Nucleus accumbens (tissue), 56 donors: ENCODE data around the gene ZNF79.
A peak's percentile ranks its signal among the peaks of the same experiment; 100 is the strongest.
"Not testable (repeated sequence)": the region's sequence is repeated elsewhere in the genome, so short reads cannot be mapped to it uniquely, and the experiment has no call there.

Source experiments
- DNase-seq, 56 donors: peaks; one replicate each; lab custom pipeline; 2025; lab: John Stamatoyannopoulos, UW

Gene ZNF79

DNA sequence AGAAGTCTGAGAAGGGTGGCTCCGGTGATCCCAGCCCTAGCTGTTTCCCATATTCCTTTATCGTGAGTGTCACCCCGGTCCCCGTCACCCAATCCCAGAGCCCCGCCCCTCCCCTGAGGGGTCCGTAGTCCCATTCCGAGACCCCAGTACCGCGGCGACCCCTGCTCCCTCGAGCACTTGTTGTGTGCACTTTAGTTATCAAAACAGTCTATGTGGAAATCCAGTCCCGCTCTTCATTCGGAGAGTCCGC lies 27.4 kb downstream of the ZNF79 start:
- DNase-seq, result peak in 1 of 56 donors; percentile 56

GRCh38 chr9:127451858-127452656 lies 27.9 kb downstream of the ZNF79 start:
- peak in 37 of 56 donors; percentile 11 to 66 (median 48) for DNase-seq

- peak in 1 of 56 donors; percentile 10 for DNase-seq
These were observed 28.5 kb downstream of the ZNF79 start for GRCh38 chr9:127452691-127453090.

- peak in 3 of 56 donors; percentile 7 to 45 (median 21) for DNase-seq
These were observed 31.3 kb downstream of the ZNF79 start for GRCh38 chr9:127455324-127455992.

DNA sequence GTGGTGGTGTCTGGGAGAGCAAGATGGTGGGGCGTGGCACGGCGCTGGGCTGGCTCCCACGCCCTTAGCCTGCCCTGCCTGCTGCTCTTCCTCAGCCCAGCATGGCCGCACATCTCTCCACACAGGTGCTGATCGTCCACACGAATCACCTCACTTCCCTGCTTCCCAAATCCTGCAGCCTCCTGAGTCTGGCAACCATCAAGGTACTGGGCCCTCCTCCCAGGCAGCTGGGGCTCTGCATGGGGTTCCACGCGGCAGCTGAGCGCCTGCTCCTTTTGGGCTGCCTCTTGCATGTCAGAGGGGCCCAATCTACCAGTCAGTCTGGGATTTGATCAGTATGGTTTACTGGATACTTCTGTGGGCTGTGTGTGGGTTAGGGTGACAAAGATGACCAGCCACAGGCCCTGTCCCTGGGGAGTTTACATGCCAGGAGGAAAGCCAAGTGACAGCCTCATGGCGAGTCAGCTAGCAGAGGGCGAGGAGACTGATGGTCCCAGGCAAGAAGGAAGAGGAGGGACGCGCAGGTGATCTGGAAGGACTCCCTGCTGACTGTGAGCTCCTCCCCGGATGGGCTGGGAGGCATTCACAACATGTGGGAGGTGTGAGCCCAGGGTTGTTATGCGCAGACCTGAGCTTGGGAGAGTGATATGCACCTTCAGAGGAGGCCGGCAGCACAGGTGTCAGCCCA lies 33.2 kb downstream of the ZNF79 start:
- no peak for DNase-seq

GRCh38 chr9:127458921-127459320 lies 34.7 kb downstream of the ZNF79 start:
- peak in 2 of 56 donors; percentile 5 to 19 for DNase-seq

DNA sequence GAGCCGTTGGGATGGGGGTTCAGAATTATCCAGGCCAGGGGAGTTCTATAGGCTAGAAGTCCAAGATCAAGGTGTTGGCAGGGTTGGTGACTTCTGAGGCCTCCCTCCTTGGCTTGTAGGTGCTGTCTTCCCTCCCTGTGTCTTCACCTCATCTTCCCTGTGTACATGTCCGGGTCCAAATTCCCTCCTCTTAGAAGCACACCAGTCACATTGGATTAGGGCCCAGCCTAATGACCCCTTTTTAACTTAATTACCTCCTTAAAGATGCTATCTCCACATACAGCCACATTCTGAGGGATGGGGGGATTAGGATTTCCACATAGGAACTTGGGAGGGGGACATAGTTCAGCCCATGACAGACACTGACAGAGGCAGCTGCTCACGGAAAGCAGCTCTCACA lies 39.2 kb downstream of the ZNF79 start:
- no peak for DNase-seq

DNA sequence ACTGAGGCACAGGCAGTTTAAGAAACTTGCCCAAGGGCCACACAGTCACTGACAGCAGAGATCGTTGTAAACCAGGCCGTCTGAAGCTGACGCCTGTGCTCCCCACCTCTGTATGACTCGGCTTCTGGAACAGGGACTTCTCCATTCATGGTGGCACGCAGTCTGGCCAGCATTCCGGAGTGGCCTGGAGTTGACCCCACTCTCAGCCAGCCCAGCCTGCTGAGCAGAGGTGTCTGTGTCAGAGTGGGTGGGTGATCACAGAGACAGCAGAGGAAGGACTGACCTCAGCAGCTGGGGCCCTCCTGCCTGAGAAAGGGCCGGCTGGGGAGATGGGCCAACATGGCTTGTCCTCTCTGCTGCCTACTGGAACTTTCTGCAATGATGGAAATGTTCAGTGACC lies 39.7 kb downstream of the ZNF79 start:
- DNase-seq, result no peak

DNA sequence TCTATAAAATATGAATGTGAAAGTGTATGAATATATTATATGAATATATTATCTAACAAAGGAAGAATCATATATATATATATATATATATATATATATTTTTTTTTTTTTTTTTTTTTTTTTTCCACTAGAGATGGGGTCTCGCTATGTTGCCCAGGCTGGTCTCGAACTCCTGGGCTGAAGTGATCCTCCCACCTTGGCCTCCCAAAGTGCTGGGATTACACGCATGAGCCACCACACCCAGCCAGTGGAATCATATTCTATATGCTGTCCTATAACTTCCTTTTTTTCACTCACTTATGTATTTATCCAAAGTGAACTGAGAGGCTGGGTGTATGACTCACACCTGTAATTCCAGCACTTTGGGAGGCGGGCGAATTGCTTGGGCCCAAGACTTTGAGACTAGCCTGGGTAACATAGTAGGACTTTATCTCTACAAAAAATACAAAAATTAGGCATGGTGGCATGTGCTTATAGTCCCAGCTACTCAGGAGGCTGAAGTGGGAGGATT lies 42.3 kb downstream of the ZNF79 start:
- DNase-seq, result not testable (repeated sequence)

GRCh38 chr9:127467621-127468020 lies 43.4 kb downstream of the ZNF79 start:
- no peak for DNase-seq

- DNase-seq, result no peak
These were observed 46.5 kb downstream of the ZNF79 start for GRCh38 chr9:127470662-127471061.

DNA sequence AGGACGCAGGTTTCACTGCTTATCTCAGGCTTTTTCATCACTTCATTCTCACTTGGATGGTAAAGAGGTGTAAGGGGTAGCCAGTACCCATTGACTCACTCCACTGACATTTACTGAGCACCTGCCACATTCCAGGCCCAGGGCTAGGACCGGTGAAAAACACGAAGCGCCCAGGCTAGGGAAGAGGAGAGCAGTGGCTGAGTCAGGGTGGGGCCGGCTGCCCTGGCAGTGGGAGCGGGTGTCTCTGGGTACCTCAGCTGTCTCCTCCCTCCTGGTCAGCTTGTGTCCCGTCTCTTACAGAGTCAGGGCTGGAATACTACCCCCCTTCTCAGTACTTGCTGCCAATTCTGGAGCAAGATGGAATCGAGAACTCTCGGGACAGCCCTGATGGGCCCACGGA lies 49.3 kb downstream of the ZNF79 start:
- no peak for DNase-seq

- no peak for DNase-seq
These were observed 49.8 kb downstream of the ZNF79 start for GRCh38 chr9:127473932-127474331.

DNA sequence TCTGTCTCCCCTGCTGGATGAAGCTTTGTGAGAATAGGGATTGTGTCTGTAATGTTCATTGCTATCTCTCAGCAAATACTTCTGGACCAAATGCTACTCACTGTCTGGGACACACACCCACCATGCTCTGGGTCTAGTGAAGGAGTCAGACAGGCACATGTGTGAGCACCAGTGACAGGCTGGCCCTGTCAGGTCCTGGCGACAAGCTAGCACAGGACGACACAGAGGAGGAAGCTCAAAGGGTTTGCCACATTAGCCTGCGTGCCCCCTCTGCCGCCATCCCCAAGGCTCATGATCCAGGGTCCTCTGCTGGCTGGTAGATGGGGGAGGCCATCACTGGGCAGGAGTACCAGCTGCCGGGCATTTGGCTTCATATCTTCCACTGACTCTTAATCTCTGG lies 50.4 kb downstream of the ZNF79 start:
- DNase-seq, result no peak

GRCh38 chr9:127479507-127480081 lies 55.4 kb downstream of the ZNF79 start:
- no peak for DNase-seq

- DNase-seq, result no peak
These were observed 58.5 kb downstream of the ZNF79 start for GRCh38 chr9:127482662-127483061.

DNA sequence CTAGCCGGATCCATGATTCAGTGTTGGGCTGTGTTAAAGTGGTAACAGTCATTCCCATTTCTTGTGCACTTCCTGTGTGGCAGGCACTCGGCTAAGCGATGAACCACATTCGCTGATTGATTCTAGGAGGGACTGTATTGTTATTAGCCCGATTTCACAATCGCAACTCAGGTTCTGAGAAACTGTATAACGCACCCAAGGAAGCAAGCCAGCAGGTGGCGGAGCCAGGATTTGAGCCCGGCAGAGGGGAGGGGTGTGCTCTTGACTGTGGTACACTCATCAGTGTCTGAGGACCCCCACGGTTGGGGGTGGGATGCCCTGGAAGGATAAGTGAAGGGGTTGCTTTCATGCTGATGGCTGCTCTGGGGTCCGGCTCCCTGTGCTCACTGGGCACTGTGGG lies 61.8 kb downstream of the ZNF79 start:
- no peak for DNase-seq

DNA sequence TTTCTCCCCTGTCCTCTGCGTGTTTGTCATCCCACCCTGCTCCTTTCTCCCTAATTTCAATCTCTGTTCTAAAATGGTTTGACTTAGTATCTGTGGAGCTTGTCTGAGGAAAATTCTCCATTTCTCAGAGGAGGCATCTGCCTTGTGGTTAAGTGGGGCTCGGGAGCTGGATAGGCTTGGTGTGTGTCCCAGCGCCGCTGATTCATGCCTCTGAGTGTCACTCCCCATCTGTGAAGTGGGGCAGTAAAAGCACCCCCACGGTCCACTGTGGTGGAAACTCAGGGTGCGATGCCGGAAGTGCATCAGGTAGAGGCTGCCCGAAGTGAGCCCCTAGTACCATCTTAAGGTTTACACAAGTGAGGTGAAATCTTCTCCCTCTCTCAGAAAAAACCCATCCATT lies 64.8 kb downstream of the ZNF79 start:
- DNase-seq, result no peak

DNA sequence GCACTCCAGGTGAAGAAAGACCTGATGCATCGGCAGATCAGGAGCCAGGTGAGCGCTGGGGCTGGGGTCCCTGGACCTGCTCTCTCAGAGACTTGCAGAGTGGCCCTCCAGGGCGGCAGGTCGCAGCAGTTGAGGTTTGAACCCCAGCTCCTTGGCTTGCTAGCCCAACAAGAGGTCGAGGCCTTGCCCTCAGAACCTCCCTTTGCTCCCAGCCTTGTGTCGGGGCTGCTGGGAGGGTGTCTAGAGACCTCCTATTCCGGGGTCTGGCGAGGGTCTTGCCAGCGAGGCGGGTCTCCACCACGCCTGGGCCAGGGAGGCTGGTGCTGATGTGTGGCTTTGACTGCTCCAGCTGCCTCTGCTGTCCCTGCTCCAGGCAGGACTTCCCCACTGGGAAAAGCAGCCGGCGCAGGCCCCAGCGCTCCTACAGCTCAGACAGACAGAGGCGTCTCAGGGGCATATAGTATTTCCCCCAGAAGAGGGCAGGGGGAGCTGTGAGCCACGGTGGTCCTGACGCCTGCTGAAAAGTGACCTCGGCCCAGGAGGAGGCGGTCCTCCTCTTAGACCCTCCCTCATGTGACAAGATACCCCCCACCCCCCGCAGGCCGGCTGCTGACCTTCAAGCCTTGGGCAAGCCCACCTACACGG lies 65.4 kb downstream of the ZNF79 start:
- DNase-seq, result no peak

GRCh38 chr9:127490535-127491230 lies 66.5 kb downstream of the ZNF79 start:
- no peak for DNase-seq
